Epithelial cell of esophagus (primary cell): ENCODE data around the gene HOXA4.

ENCODE experiments used
- DNase-seq: peaks from one replicate; pipeline ENCODE4 v3.0.0; 2010; ENCODE audit warnings: low read depth
- H3K4me3 ChIP-seq: 2 replicates; pipeline ENCODE4 v1.5.1; 2011; ENCODE audit warnings: mild to moderate bottlenecking, low read length, control low read depth
- CTCF ChIP-seq: IDR thresholded peaks from 2 replicates; pipeline ENCODE4 v1.5.1; 2011; ENCODE audit warnings: low read depth, mild to moderate bottlenecking, low read length, control low read depth, inconsistent platforms; ENCODE audit not compliant: insufficient read depth; ENCODE audit errors: missing control alignments

The HOXA4 gene

GRCh38 chr7:27172315-27172774 is 41.8 kb upstream of the HOXA4 start:
- DNase-seq = no peak
- no peak for TF ChIP-seq CTCF
- H3K4me3 ChIP-seq = no peak overlapping the region

GRCh38 chr7:27171637-27172314 is 41.2 kb upstream of the HOXA4 start:
- no peak overlapping the region for H3K4me3 ChIP-seq
- TF ChIP-seq CTCF = no peak
- no peak for DNase-seq

- no peak for DNase-seq
- H3K4me3 ChIP-seq = no peak overlapping the region
- TF ChIP-seq CTCF = no peak
Measured at GRCh38 chr7:27171325-27171636, 40.7 kb upstream of the HOXA4 start.

GRCh38 chr7:27170426-27171324 is 40.1 kb upstream of the HOXA4 start:
- no peak for DNase-seq

GRCh38 chr7:27169658-27170425 is 39.3 kb upstream of the HOXA4 start:
- DNase-seq = no peak
- no peak for TF ChIP-seq CTCF
- no peak overlapping the region for H3K4me3 ChIP-seq

More at GRCh38 chr7:27170426-27171324, 40.1 kb upstream of the HOXA4 start:
- H3K4me3 ChIP-seq = no peak overlapping the region
- no peak for TF ChIP-seq CTCF

GRCh38 chr7:27168265-27168947 is 37.8 kb upstream of the HOXA4 start:
- DNase-seq = no peak
- TF ChIP-seq CTCF = no peak
- H3K4me3 ChIP-seq = no peak overlapping the region
